ENCODE results near the gene PRPF6.
"Not testable (repeated sequence)": the region's sequence is repeated elsewhere in the genome, so short reads cannot be mapped to it uniquely, and the experiment has no call there.

Gene PRPF6

GRCh38 chr20:63956664-63957003, 24.3 kb upstream of the PRPF6 start:
- H3K27ac ChIP-seq (ENCODE audit: low read length), result no peak overlapping the region
- H3K36me3 ChIP-seq (ENCODE audit: control insufficient read depth, insufficient read depth, low read length), result peaks cover 13% of the 10 kb centered on the region
- peaks cover 8% of the 10 kb centered on the region for H3K4me1 ChIP-seq (ENCODE audit: control insufficient read depth, insufficient read depth, low read length)
- WGBS (ENCODE audit: insufficient coverage, insufficient read length), result no CpG with 5 or more reads among the region's 15 CpGs
- no peaks in the 10 kb centered on the region for H3K9me3 ChIP-seq (ENCODE audit: control insufficient read depth, insufficient read depth, low read length)
- H3K4me3 ChIP-seq (ENCODE audit: low read length), result peak overlapping the region; percentile 53; the same call in 1 of the 2 replicates
- H3K27me3 ChIP-seq (ENCODE audit: control insufficient read depth, insufficient read depth, low read length), result no peaks in the 10 kb centered on the region
- no peak for DNase-seq (ENCODE audit: low read depth, low spot score)

GRCh38 chr20:63957004-63957689, 23.8 kb upstream of the PRPF6 start:
- Histone ChIP-seq H3K4me1 (ENCODE audit: control insufficient read depth, insufficient read depth, low read length) (peaks cover 7% of the 10 kb centered on the region), H3K4me3 (ENCODE audit: low read length) (peak overlapping the region; percentile 53; the same call in 1 of the 2 replicates), H3K9me3 (ENCODE audit: control insufficient read depth, insufficient read depth, low read length) (no peaks in the 10 kb centered on the region), H3K27me3 (ENCODE audit: control insufficient read depth, insufficient read depth, low read length) (no peaks in the 10 kb centered on the region), H3K27ac (ENCODE audit: low read length) (no peak overlapping the region), H3K36me3 (ENCODE audit: control insufficient read depth, insufficient read depth, low read length) (peaks cover 18% of the 10 kb centered on the region)
- no peak for DNase-seq (ENCODE audit: low read depth, low spot score)
- WGBS (ENCODE audit: insufficient coverage, insufficient read length), result no CpG with 5 or more reads among the region's 28 CpGs

DNA sequence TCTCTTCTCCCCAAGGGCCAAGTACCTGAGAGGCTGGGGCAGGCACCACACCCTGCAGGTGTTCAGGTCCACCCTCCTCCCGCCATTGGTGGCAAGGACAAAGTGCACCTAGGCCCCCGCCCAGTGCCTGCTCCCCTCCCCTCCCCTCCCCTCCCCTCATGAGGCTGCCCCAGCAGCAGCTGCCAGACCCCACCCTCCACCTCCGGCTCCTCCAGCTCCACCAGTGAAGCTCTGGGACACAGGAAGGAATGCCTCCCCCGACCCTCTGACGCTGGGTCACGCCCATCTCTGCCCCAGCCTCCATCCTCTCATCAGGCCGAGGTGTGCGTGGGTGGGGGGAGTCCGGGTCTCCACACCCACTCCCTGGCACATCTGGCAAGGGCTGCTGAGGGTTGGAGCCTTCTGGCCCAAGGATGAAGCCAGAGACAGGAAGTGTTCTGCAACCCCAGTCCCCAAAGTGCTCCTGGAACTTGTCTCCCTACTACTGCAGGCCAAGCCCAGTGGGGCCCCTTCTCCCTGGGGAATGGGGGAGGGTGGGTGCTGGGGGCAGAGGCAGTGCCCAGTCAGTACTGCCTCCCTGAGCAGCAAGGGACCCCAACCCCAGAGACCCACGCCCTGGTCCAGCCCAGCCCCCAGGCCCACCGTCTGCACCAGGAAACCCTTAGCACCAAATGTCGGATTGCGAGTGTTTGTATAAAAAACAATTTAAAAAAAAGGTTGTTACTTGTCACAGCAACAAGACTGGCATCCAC, 23.1 kb upstream of the PRPF6 start:
- no CpG with 5 or more reads among the region's 13 CpGs for WGBS (ENCODE audit: insufficient coverage, insufficient read length)

GRCh38 chr20:63958471-63958870, 22.5 kb upstream of the PRPF6 start:
- Histone ChIP-seq H3K36me3 (ENCODE audit: control insufficient read depth, insufficient read depth, low read length) (peaks cover 31% of the 10 kb centered on the region), H3K4me1 (ENCODE audit: control insufficient read depth, insufficient read depth, low read length) (peaks cover 7% of the 10 kb centered on the region), H3K9me3 (ENCODE audit: control insufficient read depth, insufficient read depth, low read length) (peaks cover 1% of the 10 kb centered on the region), H3K4me3 (ENCODE audit: low read length) (no peak overlapping the region), H3K27me3 (ENCODE audit: control insufficient read depth, insufficient read depth, low read length) (no peaks in the 10 kb centered on the region), H3K27ac (ENCODE audit: low read length) (no peak overlapping the region)
- no CpG with 5 or more reads among the region's 4 CpGs for WGBS (ENCODE audit: insufficient coverage, insufficient read length)
- DNase-seq (ENCODE audit: low read depth, low spot score), result no peak

More for the DNA sequence above, 23.1 kb upstream of the PRPF6 start:
- H3K9me3 ChIP-seq (ENCODE audit: control insufficient read depth, insufficient read depth, low read length), result no peaks in the 10 kb centered on the region
- peaks cover 25% of the 10 kb centered on the region for H3K36me3 ChIP-seq (ENCODE audit: control insufficient read depth, insufficient read depth, low read length)
- no peak overlapping the region; the same call in 1 of the 2 replicates for H3K4me3 ChIP-seq (ENCODE audit: low read length)
- no peaks in the 10 kb centered on the region for H3K27me3 ChIP-seq (ENCODE audit: control insufficient read depth, insufficient read depth, low read length)
- peaks cover 7% of the 10 kb centered on the region for H3K4me1 ChIP-seq (ENCODE audit: control insufficient read depth, insufficient read depth, low read length)
- H3K27ac ChIP-seq (ENCODE audit: low read length), result no peak overlapping the region
- DNase-seq (ENCODE audit: low read depth, low spot score), result no peak

DNA sequence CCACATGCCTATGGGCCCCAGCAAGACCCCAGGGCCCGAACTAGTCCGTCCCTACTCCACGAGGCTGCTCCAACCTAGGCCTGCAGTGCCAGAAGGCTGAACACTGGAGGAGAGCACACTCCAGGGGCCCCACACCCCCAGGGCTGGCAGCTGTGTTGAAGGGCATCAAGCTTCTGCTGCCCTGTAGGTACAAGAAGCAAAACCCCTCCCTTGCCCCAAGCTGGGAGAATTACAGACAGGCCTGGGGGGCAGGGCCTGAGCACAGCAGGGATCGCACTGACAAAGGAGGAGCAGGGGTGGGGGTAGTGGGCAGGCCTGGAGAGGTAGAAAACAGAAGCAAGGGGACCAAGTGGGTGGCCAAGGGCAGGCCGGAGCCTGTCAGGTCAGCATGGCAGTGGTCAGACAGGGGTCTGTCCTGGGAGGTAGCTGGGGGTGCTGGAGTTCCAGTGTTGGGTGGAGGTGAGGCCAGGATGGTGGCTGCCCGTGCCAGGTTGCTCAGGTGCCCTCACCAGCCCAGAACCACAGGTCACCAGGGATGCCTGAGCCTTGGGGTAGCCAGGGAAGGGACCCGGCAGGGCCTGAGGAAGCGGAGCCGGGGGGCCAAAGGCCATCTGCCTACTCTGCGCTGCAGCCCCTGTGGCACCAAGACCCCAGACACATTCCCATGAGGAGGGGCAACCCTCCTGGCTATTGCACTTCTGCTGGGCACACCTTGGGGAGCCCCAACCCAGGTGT, 21.8 kb upstream of the PRPF6 start:
- Histone ChIP-seq H3K4me3 (ENCODE audit: low read length) (no peak overlapping the region), H3K9me3 (ENCODE audit: control insufficient read depth, insufficient read depth, low read length) (peaks cover 8% of the 10 kb centered on the region), H3K27me3 (ENCODE audit: control insufficient read depth, insufficient read depth, low read length) (no peaks in the 10 kb centered on the region), H3K4me1 (ENCODE audit: control insufficient read depth, insufficient read depth, low read length) (peaks cover 7% of the 10 kb centered on the region), H3K27ac (ENCODE audit: low read length) (no peak overlapping the region), H3K36me3 (ENCODE audit: control insufficient read depth, insufficient read depth, low read length) (peaks cover 38% of the 10 kb centered on the region)
- no CpG with 5 or more reads among the region's 10 CpGs for WGBS (ENCODE audit: insufficient coverage, insufficient read length)
- no peak for DNase-seq (ENCODE audit: low read depth, low spot score)

DNA sequence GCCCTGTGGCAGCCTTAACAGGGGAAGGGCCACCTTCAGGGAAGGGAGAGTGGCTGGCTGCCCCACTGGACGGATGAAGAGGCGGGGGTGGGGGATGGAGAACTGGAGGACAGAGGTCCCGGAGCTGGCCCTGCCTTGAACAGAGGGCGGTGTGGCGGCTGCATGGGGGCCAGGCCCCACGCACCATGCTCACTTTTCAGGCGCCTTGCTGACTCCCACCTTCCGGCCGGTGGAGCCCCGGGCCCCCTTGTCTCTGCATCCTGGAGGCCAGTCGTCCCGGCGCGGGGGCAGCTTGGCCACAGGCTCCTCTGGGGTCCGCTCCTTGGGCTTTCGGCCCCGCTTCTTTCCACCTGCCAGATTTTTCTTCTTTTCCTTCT, 21.2 kb upstream of the PRPF6 start:
- no peak for DNase-seq (ENCODE audit: low read depth, low spot score)
- no peak overlapping the region for H3K27ac ChIP-seq (ENCODE audit: low read length)
- no peaks in the 10 kb centered on the region for H3K27me3 ChIP-seq (ENCODE audit: control insufficient read depth, insufficient read depth, low read length)
- WGBS (ENCODE audit: insufficient coverage, insufficient read length), result no CpG with 5 or more reads among the region's 17 CpGs
- H3K4me3 ChIP-seq (ENCODE audit: low read length), result no peak overlapping the region
- peaks cover 43% of the 10 kb centered on the region for H3K36me3 ChIP-seq (ENCODE audit: control insufficient read depth, insufficient read depth, low read length)
- H3K9me3 ChIP-seq (ENCODE audit: control insufficient read depth, insufficient read depth, low read length), result peaks cover 13% of the 10 kb centered on the region
- H3K4me1 ChIP-seq (ENCODE audit: control insufficient read depth, insufficient read depth, low read length), result peaks cover 7% of the 10 kb centered on the region

DNA sequence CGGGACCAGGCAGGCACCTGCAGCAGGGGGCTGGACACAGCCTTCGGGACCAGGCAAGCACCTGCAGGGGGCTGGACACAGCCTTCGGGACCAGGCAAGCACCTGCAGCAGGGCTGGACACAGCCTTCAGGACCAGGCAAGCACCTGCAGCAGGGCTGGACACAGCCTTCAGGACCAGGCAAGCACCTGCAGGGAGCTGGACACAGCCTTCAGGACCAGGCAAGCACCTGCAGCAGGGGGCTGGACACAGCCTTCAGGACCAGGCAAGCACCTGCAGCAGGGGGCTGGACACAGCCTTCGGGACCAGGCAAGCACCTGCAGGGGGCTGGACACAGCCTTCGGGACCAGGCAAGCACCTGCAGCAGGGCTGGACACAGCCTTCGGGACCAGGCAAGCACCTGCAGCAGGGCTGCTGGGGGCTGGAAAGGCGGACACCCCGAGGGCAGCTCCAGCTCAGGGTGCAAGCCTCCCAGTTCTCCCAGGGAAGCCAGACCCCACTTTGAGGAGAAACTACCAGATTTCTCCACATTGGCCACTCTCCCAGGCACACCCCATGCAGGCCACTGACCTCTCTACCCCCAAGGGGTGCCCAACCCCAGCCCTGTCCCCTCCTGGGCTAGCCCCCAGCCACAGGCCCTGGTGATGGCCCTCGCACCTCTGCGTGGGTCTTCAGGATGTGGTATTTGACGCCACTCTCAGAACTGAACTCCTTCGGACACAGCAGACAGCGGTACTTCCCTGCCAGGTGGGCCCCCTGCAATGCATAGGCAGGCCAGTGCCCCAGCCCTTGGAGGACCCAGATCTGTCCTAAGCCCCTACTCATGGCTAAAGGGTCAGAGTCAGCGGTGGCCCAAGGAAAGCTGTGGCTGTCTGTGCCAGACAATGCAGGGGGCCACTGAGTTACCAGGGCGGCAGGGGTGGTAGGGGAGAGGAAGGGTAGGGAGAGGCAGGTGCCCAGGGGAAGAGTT, 20.0 kb upstream of the PRPF6 start:
- no CpG with 5 or more reads among the region's 15 CpGs for WGBS (ENCODE audit: insufficient coverage, insufficient read length)
- H3K36me3 ChIP-seq (ENCODE audit: control insufficient read depth, insufficient read depth, low read length), result peaks cover 43% of the 10 kb centered on the region
- H3K4me1 ChIP-seq (ENCODE audit: control insufficient read depth, insufficient read depth, low read length); H3K4me3 ChIP-seq (ENCODE audit: low read length); H3K27ac ChIP-seq (ENCODE audit: low read length); DNase-seq (ENCODE audit: low read depth, low spot score); H3K27me3 ChIP-seq (ENCODE audit: control insufficient read depth, insufficient read depth, low read length): not testable (repeated sequence)
- peaks cover 13% of the 10 kb centered on the region for H3K9me3 ChIP-seq (ENCODE audit: control insufficient read depth, insufficient read depth, low read length)

- WGBS (ENCODE audit: insufficient coverage, insufficient read length), result no CpG with 5 or more reads among the region's 26 CpGs
These were observed 19.1 kb upstream of the PRPF6 start for GRCh38 chr20:63961664-63962425.

DNA sequence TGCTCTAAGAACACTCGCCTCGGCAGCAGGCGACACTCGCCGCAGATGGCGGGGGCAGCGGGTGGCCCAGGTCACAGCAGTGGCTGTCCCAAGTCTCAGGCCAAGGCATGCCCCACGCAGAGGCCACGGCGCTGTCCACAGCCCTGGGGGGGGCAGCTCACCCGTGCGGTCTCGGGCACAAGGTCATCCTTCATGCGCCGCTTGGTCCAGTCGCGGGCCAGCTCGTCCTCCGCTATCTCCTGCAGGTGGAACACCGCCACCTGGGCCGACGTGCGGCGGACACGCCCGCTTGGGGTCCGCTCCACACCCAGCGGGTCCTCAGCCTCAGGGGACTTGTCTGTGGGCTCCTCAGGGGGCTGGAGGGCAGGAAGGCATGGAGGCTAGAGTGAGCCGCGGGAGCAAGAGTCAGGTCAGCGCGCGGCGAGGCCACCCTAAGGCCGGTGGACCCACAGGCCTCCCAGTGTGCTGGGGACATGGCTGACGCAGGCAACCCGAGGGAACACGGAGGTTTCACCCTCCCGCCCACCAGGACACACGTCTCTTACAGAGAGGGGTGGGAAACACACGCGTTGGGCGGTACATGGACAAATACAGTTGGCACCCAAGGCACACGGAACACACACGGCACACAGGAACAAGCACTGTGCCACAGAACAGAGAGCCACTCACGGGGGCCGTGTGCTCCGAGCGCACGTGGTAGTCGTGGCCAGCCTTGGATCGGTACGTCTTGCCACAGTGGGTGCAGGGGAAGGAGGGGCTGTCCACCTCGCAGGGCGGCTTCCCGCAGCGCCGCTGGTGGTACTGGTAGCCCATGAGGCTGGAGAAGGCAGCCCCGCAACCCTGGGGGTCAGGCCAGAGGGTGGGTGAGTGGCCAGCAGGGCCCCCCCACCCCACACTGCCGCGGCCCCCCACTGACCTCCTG, 18.2 kb upstream of the PRPF6 start:
- Histone ChIP-seq H3K4me3 (ENCODE audit: low read length) (no peak overlapping the region), H3K27me3 (ENCODE audit: control insufficient read depth, insufficient read depth, low read length) (no peaks in the 10 kb centered on the region), H3K27ac (ENCODE audit: low read length) (no peak overlapping the region), H3K4me1 (ENCODE audit: control insufficient read depth, insufficient read depth, low read length) (peaks cover 7% of the 10 kb centered on the region), H3K9me3 (ENCODE audit: control insufficient read depth, insufficient read depth, low read length) (peaks cover 30% of the 10 kb centered on the region), H3K36me3 (ENCODE audit: control insufficient read depth, insufficient read depth, low read length) (peaks cover 60% of the 10 kb centered on the region)
- no peak for DNase-seq (ENCODE audit: low read depth, low spot score)
- no CpG with 5 or more reads among the region's 61 CpGs for WGBS (ENCODE audit: insufficient coverage, insufficient read length)

More at GRCh38 chr20:63961664-63962425, 19.1 kb upstream of the PRPF6 start:
- peaks cover 22% of the 10 kb centered on the region for H3K9me3 ChIP-seq (ENCODE audit: control insufficient read depth, insufficient read depth, low read length)
- peaks cover 52% of the 10 kb centered on the region for H3K36me3 ChIP-seq (ENCODE audit: control insufficient read depth, insufficient read depth, low read length)
- H3K27ac ChIP-seq (ENCODE audit: low read length), result no peak overlapping the region
- H3K4me3 ChIP-seq (ENCODE audit: low read length), result no peak overlapping the region
- no peaks in the 10 kb centered on the region for H3K27me3 ChIP-seq (ENCODE audit: control insufficient read depth, insufficient read depth, low read length)
- DNase-seq (ENCODE audit: low read depth, low spot score), result no peak
- peaks cover 7% of the 10 kb centered on the region for H3K4me1 ChIP-seq (ENCODE audit: control insufficient read depth, insufficient read depth, low read length)

Data from iPS DF 6.9 (cell line).